B cell (primary cell): Measurements from ENCODE around the gene AGAP6. TPM values are rescaled to one million over a fixed set of nuclear protein-coding genes. Genes with fewer than 3 reads are reported as not detected.
"Not testable (repeated sequence)": the region's sequence is repeated elsewhere in the genome, so short reads cannot be mapped to it uniquely, and the experiment has no call there.

Experiments
- ATAC-seq: fragments of 200-7000 bp; cut with Tn5 transposase; one replicate; pipeline ENCODE4 v1.10.0; 2021; ENCODE audit warnings: low read depth, mild to moderate bottlenecking, moderate number of reproducible peaks, moderate library complexity
- CTCF ChIA-PET: fragments of 350-600 bp; sonication (Branson Sonifier 250); formaldehyde crosslinking; loops from one replicate; lab custom pipeline; 2021; ENCODE audit warnings: antibody characterized with exemption, inconsistent platforms; lab: Charles Lee
- POLR2A ChIA-PET: fragments of 350-600 bp; sonication (Branson Sonifier 250); formaldehyde crosslinking; loops from one replicate; lab custom pipeline; 2021; ENCODE audit warnings: antibody characterized with exemption; lab: Charles Lee
- DNase-seq: peaks from one replicate; pipeline ENCODE4 v3.0.0; 2013
- H2AFZ ChIP-seq: 2 replicates; pipeline ENCODE4 v1.6.1; 2012; ENCODE audit warnings: mild to moderate bottlenecking, low read depth, low read length; ENCODE audit not compliant: insufficient read depth, poor library complexity, severe bottlenecking
- H3K27ac ChIP-seq, 2 donors: 1 replicate in 1 of 2; 2 replicates in 1 of 2; pipeline ENCODE4 v1.5.1; 2012 to 2013; ENCODE audit warnings: low read length in 2 of 2, mild to moderate bottlenecking in 2 of 2, moderate library complexity in 1 of 2
- H3K27me3 ChIP-seq, 4 experiments: fragments of 200-600 bp in 1 of 4; sonication (generic) in 1 of 4; replicated peaks in 1 of 4; 1 replicate in 2 of 4; 2 replicates in 2 of 4; pipeline versions ENCODE4 v1.6.1 to v1.7.0; 2013 to 2016; ENCODE audit warnings: low read length in 3 of 4, mild to moderate bottlenecking in 2 of 4, mixed read lengths in 1 of 4, moderate library complexity in 1 of 4; ENCODE audit not compliant: insufficient read depth in 4 of 4, control insufficient read depth in 3 of 4; ENCODE audit errors: control extremely low read depth in 1 of 4
- H3K36me3 ChIP-seq, 2 experiments: replicated peaks in 1 of 2; 1 replicate in 1 of 2; 2 replicates in 1 of 2; pipeline versions ENCODE4 v1.6.1 to v1.7.1; 2013; ENCODE audit warnings: low read length in 1 of 2; ENCODE audit not compliant: insufficient read depth in 2 of 2, control insufficient read depth in 1 of 2; ENCODE audit errors: control extremely low read depth in 1 of 2, extremely low read depth in 1 of 2
- H3K4me1 ChIP-seq, 2 donors: fragments of 200-600 bp in 1 of 2; sonication (generic) in 1 of 2; 1 replicate in 1 of 2; 2 replicates in 1 of 2; pipeline versions ENCODE4 v1.5.1 to v1.6.1; 2013 to 2017; ENCODE audit warnings: low read length in 2 of 2; ENCODE audit not compliant: control insufficient read depth in 2 of 2, insufficient read depth in 2 of 2
- H3K4me2 ChIP-seq: replicated peaks from 2 replicates; pipeline ENCODE3; 2012; ENCODE audit warnings: mild to moderate bottlenecking, low read depth, low read length; ENCODE audit not compliant: poor library complexity, severe bottlenecking
- H3K4me3 ChIP-seq, 5 experiments: fragments of 200-600 bp in 1 of 5; sonication (generic) in 1 of 5; 1 replicate in 3 of 5; 2 replicates in 2 of 5; pipeline versions ENCODE4 v1.5.1 to v1.7.0; 2011 to 2016; ENCODE audit warnings: low read length in 4 of 5, mild to moderate bottlenecking in 4 of 5, low read depth in 2 of 5, control low read depth in 1 of 5, moderate library complexity in 1 of 5; ENCODE audit not compliant: insufficient read depth in 1 of 5; ENCODE audit errors: control extremely low read depth in 1 of 5, extremely low read depth in 1 of 5
- H3K79me2 ChIP-seq: fragments of 200-600 bp; sonication (generic); one replicate; pipeline ENCODE4 v1.6.0; 2016; ENCODE audit warnings: low read length; ENCODE audit not compliant: control insufficient read depth, insufficient read depth
- H3K9ac ChIP-seq: fragments of 200-600 bp; sonication (generic); 2 replicates; pipeline ENCODE4 v1.6.1; 2017; ENCODE audit warnings: mild to moderate bottlenecking, low read length, moderate library complexity
- H3K9me3 ChIP-seq, 3 donors: one replicate each; pipeline versions ENCODE4 v1.6.1 to v1.7.1; 2013; ENCODE audit warnings: low read length in 2 of 3; ENCODE audit not compliant: control insufficient read depth in 2 of 3, insufficient read depth in 1 of 3; ENCODE audit errors: control extremely low read depth in 1 of 3
- H4K20me1 ChIP-seq: 2 replicates; pipeline ENCODE4 v1.6.0; 2012; ENCODE audit warnings: mild to moderate bottlenecking, low read length; ENCODE audit not compliant: insufficient read depth, control insufficient read depth, poor library complexity, severe bottlenecking
- H3K27ac Mint-ChIP-seq: one replicate; pipeline ENCODE4 v1.8.0; 2021; ENCODE audit warnings: mixed read lengths
- H3K27me3 Mint-ChIP-seq: one replicate; pipeline ENCODE4 v1.8.0; 2021; ENCODE audit warnings: mixed read lengths
- H3K4me1 Mint-ChIP-seq: one replicate; pipeline ENCODE4 v1.8.0; 2021; ENCODE audit warnings: mixed read lengths
- H3K4me3 Mint-ChIP-seq: one replicate; pipeline ENCODE4 v1.8.0; 2021; ENCODE audit warnings: mixed read lengths
- H3K9me3 Mint-ChIP-seq: one replicate; pipeline ENCODE4 v1.8.0; 2022; ENCODE audit warnings: mixed read lengths; ENCODE audit not compliant: insufficient read depth
- WGBS: methylation state at CpG from one replicate; pipeline ENCODE4 v1.1.5; 2013; ENCODE audit warnings: missing lambda C conversion rate; ENCODE audit not compliant: insufficient coverage; 5-methylcytosine and 5-hydroxymethylcytosine counted together
- intact Hi-C: fragments of 100-400 bp; cut with micrococcal nuclease; formaldehyde crosslinking; loops from one replicate; pipeline ENCODE4 v1.10.0; 2022
- polyA plus RNA-seq: library from polyadenylated mRNA; depleted of rRNA; stranded (reverse); fragments of >200 nt; gene quantifications from 2 replicates; pipeline ENCODE4 v1.2.3, GENCODE V29; 2012
- total RNA-seq, 2 donors: library from RNA; stranded (reverse); fragments of 120-200 nt in 1 of 2; gene quantifications; 1 replicate in 1 of 2; 2 replicates in 1 of 2; pipeline versions ENCODE4 v1.2.3 to v1.2.4, GENCODE V29; 2013 to 2022

Gene AGAP6
- total and polyA plus RNA-seq, 2 donors (not counting 1 experiment from before 2014, with no cell fraction given): 26.3 to 41.0 TPM

GRCh38 chr10:49943607-49944006 lies 44.6 kb upstream of the AGAP6 start:
- H3K27me3 Mint-ChIP-seq, intact Hi-C loops, POLR2A ChIA-PET, H3K9me3 ChIP-seq, H3K9ac ChIP-seq, H3K9me3 Mint-ChIP-seq, H4K20me1 ChIP-seq, CTCF ChIA-PET, H3K4me2 ChIP-seq, ATAC-seq, H2AFZ ChIP-seq, H3K4me3 ChIP-seq, H3K4me3 Mint-ChIP-seq, H3K36me3 ChIP-seq, H3K27ac Mint-ChIP-seq, H3K27me3 ChIP-seq, DNase-seq, H3K27ac ChIP-seq: not testable (repeated sequence)
- H3K4me1 Mint-ChIP-seq: peaks cover 29% of the 10 kb centered on the region
- peaks cover 8 to 17% of the 10 kb centered on the region in 2 donors for H3K4me1 ChIP-seq
- WGBS: 79% methylated on average over 1 of the region's 2 CpGs
- peaks cover 38% of the 10 kb centered on the region for H3K79me2 ChIP-seq

- ATAC-seq, H3K4me2 ChIP-seq, H3K27me3 Mint-ChIP-seq, H3K27ac Mint-ChIP-seq, H3K4me3 Mint-ChIP-seq, H3K9ac ChIP-seq, H3K27me3 ChIP-seq, H3K4me3 ChIP-seq, H3K36me3 ChIP-seq, H3K4me1 Mint-ChIP-seq, H3K4me1 ChIP-seq, CTCF ChIA-PET, H3K9me3 Mint-ChIP-seq, H3K9me3 ChIP-seq, POLR2A ChIA-PET, H2AFZ ChIP-seq, H3K27ac ChIP-seq, H4K20me1 ChIP-seq, DNase-seq, intact Hi-C loops: not testable (repeated sequence)
- WGBS: no CpG with 5 or more reads among the region's 2 CpGs
- peaks cover 11% of the 10 kb centered on the region for H3K79me2 ChIP-seq
These were observed 40.1 kb upstream of the AGAP6 start for GRCh38 chr10:49948142-49948541.

GRCh38 chr10:49948737-49949136 lies 39.5 kb upstream of the AGAP6 start:
- H3K9me3 ChIP-seq, H3K27ac Mint-ChIP-seq, POLR2A ChIA-PET, H3K36me3 ChIP-seq, H3K4me3 Mint-ChIP-seq, H3K27me3 Mint-ChIP-seq, H3K4me1 Mint-ChIP-seq, H4K20me1 ChIP-seq, H3K9ac ChIP-seq, H3K27ac ChIP-seq, H3K4me2 ChIP-seq, H3K79me2 ChIP-seq, H3K27me3 ChIP-seq, CTCF ChIA-PET, ATAC-seq, H3K9me3 Mint-ChIP-seq, intact Hi-C loops, H3K4me3 ChIP-seq, H2AFZ ChIP-seq, DNase-seq, H3K4me1 ChIP-seq: not testable (repeated sequence)
- WGBS: 100% methylated on average over 1 of the region's 2 CpGs

- H3K4me1 Mint-ChIP-seq, H3K79me2 ChIP-seq, H4K20me1 ChIP-seq, H3K4me2 ChIP-seq, H3K27ac ChIP-seq, H3K4me1 ChIP-seq, H3K27ac Mint-ChIP-seq, H3K27me3 Mint-ChIP-seq, H3K36me3 ChIP-seq, DNase-seq, H3K9me3 Mint-ChIP-seq, ATAC-seq, H3K4me3 Mint-ChIP-seq, H3K9ac ChIP-seq, H3K4me3 ChIP-seq, H2AFZ ChIP-seq, POLR2A ChIA-PET, intact Hi-C loops, H3K27me3 ChIP-seq, CTCF ChIA-PET, H3K9me3 ChIP-seq: not testable (repeated sequence)
- WGBS: no CpG with 5 or more reads among the region's 3 CpGs
These were observed 36.2 kb upstream of the AGAP6 start for GRCh38 chr10:49952006-49952405.
